BE2C (cell line): ENCODE data around the gene GLS.
"Not testable (repeated sequence)": the region's sequence is repeated elsewhere in the genome, so short reads cannot be mapped to it uniquely, and the experiment has no call there.

Experiments used
- DNase-seq: peaks from one replicate; pipeline ENCODE4 v3.0.0-alpha.2; 2020
- H3K27me3 ChIP-seq: fragments of 250-450 bp; sonication (Bioruptor Pico); 2 replicates; pipeline ENCODE4 v1.5.1; 2020; ENCODE audit warnings: mild to moderate bottlenecking
- H3K36me3 ChIP-seq: fragments of 250-450 bp; sonication (Bioruptor Pico); 2 replicates; pipeline ENCODE4 v1.5.1; 2020; ENCODE audit warnings: mild to moderate bottlenecking
- H3K4me1 ChIP-seq: fragments of 250-450 bp; sonication (Bioruptor Pico); 2 replicates; pipeline ENCODE4 v1.5.1; 2020
- H3K4me3 ChIP-seq: 2 replicates; pipeline ENCODE4 v1.5.1; 2011; ENCODE audit warnings: low read depth, low read length
- H3K9me3 ChIP-seq: fragments of 250-450 bp; sonication (Bioruptor Pico); 2 replicates; pipeline ENCODE4 v1.5.1; 2020
- TF ChIP-seq, protein P1 (sequence below): IDR thresholded peaks from 2 replicates; pipeline ENCODE4 v1.5.1; 2012; ENCODE audit warnings: mild to moderate bottlenecking, low read depth, low read length

GLS gene

DNA sequence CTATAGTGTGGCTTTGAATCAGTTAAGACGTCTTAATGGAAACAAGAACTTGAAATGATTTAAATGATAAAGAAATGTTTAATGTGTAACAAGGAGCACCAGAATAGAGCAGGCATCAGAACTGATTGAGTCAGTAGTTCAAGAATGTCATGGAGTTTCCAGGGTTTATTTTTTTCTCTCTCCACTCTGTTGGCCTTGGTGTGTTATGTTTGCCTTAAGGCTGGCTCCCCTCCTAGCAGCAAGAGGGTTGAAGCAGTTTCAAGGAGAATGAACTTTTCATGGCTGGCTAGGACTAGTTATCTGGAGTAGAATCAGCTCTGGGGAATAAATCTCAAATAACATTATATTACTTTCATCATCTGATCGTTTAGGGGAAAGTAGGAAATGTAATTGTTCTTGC lies 13.4 kb upstream of the GLS start:
- Histone ChIP-seq H3K36me3 (no peaks in the 10 kb centered on the region), H3K4me1 (peaks cover 4% of the 10 kb centered on the region; the same call in 1 of the 2 replicates), H3K4me3 (no peak overlapping the region), H3K27me3 (no peaks in the 10 kb centered on the region), H3K9me3 (no peaks in the 10 kb centered on the region)
- TF ChIP-seq, protein P1, sequence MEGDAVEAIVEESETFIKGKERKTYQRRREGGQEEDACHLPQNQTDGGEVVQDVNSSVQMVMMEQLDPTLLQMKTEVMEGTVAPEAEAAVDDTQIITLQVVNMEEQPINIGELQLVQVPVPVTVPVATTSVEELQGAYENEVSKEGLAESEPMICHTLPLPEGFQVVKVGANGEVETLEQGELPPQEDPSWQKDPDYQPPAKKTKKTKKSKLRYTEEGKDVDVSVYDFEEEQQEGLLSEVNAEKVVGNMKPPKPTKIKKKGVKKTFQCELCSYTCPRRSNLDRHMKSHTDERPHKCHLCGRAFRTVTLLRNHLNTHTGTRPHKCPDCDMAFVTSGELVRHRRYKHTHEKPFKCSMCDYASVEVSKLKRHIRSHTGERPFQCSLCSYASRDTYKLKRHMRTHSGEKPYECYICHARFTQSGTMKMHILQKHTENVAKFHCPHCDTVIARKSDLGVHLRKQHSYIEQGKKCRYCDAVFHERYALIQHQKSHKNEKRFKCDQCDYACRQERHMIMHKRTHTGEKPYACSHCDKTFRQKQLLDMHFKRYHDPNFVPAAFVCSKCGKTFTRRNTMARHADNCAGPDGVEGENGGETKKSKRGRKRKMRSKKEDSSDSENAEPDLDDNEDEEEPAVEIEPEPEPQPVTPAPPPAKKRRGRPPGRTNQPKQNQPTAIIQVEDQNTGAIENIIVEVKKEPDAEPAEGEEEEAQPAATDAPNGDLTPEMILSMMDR: no peak
- DNase-seq: no peak

DNA sequence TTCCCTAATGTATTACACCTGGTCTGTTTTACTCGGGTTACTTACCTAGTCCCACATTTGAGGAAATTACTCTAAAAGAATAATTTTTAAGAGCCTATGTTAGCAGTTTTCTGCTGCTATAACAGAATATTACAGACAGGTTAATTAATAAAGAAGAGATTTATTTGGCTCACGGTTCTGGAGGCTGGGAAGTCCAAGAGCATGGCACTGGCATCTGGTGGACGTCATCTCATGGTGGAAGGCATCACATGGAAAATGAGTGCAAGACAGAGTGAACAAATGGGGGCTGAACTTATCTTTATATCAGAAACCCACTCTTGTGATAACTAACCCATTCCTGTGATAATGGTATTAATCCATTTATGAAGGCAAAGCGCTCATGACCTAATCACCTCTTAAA lies 12.8 kb upstream of the GLS start:
- TF ChIP-seq, protein P1: no peak
- Histone ChIP-seq H3K9me3 (no peaks in the 10 kb centered on the region), H3K4me3 (no peak overlapping the region), H3K27me3 (no peaks in the 10 kb centered on the region), H3K4me1 (peaks cover 4% of the 10 kb centered on the region; the same call in 1 of the 2 replicates), H3K36me3 (no peaks in the 10 kb centered on the region)
- DNase-seq: no peak

DNA sequence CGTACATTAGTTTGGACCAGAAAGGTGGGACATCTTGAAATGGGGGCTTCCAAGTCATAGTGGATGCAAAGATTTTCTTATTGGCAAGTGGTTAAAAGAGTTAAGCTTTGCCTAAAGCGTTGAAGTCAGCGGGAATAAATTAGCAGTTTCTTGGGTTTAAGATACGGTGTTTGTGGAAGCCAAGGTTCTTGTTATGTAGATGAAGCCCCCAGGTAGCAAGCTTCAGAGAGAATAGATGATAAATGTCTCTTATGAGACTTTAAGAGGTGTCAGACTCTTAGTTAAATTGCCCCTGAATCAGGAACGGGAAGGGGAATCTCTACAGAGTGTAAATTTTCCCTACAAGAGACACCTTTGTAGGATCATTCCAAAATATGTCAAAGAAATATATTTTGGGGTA lies 10.9 kb upstream of the GLS start:
- TF ChIP-seq, protein P1: no peak
- Histone ChIP-seq H3K9me3 (no peaks in the 10 kb centered on the region), H3K4me3 (no peak overlapping the region), H3K36me3 (no peaks in the 10 kb centered on the region), H3K4me1 (no peaks in the 10 kb centered on the region), H3K27me3 (no peaks in the 10 kb centered on the region)
- DNase-seq: no peak

DNA sequence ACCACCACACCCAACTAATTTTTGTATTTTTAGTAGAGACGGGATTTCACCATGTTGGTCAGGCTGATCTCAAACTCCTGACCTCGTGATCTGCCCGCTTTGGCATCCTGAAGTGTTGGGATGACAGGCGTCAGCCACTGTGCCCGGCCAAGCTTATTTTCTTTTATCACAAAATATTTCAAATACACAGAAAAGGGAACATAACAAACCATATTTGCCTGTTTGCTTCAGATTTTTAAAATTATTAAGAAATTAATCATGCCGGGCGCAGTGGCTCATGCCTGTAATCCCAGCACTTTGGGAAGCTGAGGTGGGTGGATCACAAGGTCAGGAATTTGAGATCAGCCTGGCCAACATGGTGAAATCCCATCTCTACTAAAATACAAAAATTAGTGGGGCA lies 7.2 kb upstream of the GLS start:
- not testable (repeated sequence) for H3K36me3 ChIP-seq, H3K27me3 ChIP-seq, H3K4me3 ChIP-seq, H3K4me1 ChIP-seq, H3K9me3 ChIP-seq, DNase-seq

DNA sequence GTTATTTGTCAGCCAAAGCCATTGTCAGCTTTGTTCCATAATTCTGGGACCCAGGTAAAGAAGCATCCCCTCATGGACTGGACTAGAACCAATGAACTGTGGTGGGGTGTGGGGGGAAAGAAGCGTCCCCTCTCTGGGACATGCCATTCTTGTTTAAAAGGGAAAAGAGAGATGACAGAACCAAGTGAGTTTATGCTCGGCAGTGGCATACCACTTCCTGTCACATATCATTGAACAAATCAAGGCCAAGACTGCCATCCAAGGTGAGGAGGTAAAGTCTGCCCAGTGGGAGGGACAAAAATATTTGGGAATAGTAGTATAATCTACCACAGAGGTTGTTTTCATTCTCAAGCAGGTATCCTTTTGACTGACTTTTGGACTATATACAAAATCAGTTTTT lies 4.7 kb upstream of the GLS start:
- Histone ChIP-seq H3K4me3 (no peak overlapping the region), H3K9me3 (no peaks in the 10 kb centered on the region), H3K36me3 (no peaks in the 10 kb centered on the region), H3K27me3 (no peaks in the 10 kb centered on the region), H3K4me1 (no peaks in the 10 kb centered on the region)
- TF ChIP-seq, protein P1: no peak
- no peak for DNase-seq

DNA sequence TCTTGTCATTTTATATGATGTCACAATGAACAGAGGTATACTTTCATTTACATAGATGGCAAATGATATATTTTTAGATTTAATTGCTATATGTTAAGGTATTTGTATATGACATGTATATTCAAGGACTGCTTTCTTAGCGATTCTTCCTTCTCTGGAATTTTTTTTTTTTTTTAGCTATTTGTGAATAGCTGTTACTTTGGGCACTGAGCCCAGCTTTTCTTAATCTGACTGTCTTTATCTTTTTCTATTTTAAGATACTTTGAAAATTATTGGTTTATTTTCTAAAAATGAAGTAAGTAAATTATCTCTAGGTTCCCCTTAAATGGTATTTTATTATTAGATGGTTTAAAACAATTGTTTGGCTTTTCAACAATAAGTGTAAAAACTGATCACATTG lies 4.0 kb upstream of the GLS start:
- H3K4me3 ChIP-seq: no peak overlapping the region
- H3K9me3 ChIP-seq: no peaks in the 10 kb centered on the region
- no peaks in the 10 kb centered on the region for H3K4me1 ChIP-seq
- H3K27me3 ChIP-seq: no peaks in the 10 kb centered on the region
- no peak for DNase-seq
- TF ChIP-seq, protein P1: no peak
- no peaks in the 10 kb centered on the region for H3K36me3 ChIP-seq

DNA sequence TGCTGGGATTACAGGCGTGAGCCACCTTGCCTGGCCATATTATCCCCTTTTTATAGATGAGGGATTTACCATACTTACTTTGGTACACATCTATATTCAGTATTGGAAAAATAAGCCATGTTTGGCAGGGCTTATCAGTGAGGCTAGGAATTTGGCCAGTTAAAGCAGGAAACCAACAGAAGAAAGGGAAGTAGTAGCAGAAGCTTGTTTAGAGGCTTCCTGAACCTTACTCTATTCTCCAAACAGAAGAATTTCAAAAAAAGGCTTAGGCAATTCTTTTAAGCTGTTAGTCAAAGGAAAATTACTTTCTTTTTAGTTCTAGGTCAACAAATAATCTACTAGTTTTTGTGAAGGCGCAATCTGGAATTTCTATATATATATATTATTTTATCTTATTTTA lies 3.2 kb upstream of the GLS start:
- H3K4me1 ChIP-seq: no peaks in the 10 kb centered on the region
- no peak overlapping the region for H3K4me3 ChIP-seq
- no peaks in the 10 kb centered on the region for H3K27me3 ChIP-seq
- H3K36me3 ChIP-seq: no peaks in the 10 kb centered on the region
- no peak for DNase-seq
- TF ChIP-seq, protein P1: no peak
- H3K9me3 ChIP-seq: no peaks in the 10 kb centered on the region
